SK-N-SH treated with all-trans-retinoic acid at 6 μM for 48 hours (cell line): ENCODE measurements around the gene TRAP1.

ENCODE experiments used
- ARNTL ChIP-seq: fragments of 450-650 bp; formaldehyde crosslinking; IDR thresholded peaks from 2 replicates; pipeline ENCODE4 v1.5.0; 2020; ENCODE audit warnings: low read depth, mild to moderate bottlenecking, moderate library complexity, borderline replicate concordance
- PPARA ChIP-seq: fragments of 250-450 bp; sonication (Bioruptor Pico); IDR thresholded peaks from 2 replicates; pipeline ENCODE4 v1.5.0; 2020; ENCODE audit warnings: mild to moderate bottlenecking, borderline replicate concordance
- TOX ChIP-seq: fragments of 250-450 bp; sonication (Bioruptor Pico); IDR thresholded peaks from 2 replicates; pipeline ENCODE4 v1.8.0; 2021; ENCODE audit warnings: mild to moderate bottlenecking, moderate library complexity, borderline replicate concordance
- ZFP3 ChIP-seq: fragments of 250-450 bp; sonication (Bioruptor Pico); IDR thresholded peaks from 2 replicates; pipeline ENCODE4 v1.5.0; 2020; ENCODE audit warnings: mild to moderate bottlenecking, moderate library complexity
- ZNF70 ChIP-seq: fragments of 450-650 bp; formaldehyde crosslinking; IDR thresholded peaks from 2 replicates; pipeline ENCODE4 v1.5.0; 2020; ENCODE audit warnings: mild to moderate bottlenecking, moderate library complexity
- ZNF8 ChIP-seq: fragments of 450-650 bp; formaldehyde crosslinking; IDR thresholded peaks from 2 replicates; pipeline ENCODE4 v1.5.0; 2020; ENCODE audit warnings: mild to moderate bottlenecking, moderate library complexity

GRCh38 chr16:3694051-3694450, 23.3 kb downstream of the TRAP1 start:
- TF ChIP-seq ZNF70 (CRISPR knock-in tag) (no peak), ZFP3 (CRISPR knock-in tag) (no peak), TOX (CRISPR knock-in tag) (no peak), ARNTL (no peak), PPARA (CRISPR knock-in tag) (no peak), ZNF8 (no peak)
